WTC11 (cell line): Measurements from ENCODE around the gene LYRM1.

Experiments
- FOXP1 ChIP-seq: sonication (generic); formaldehyde crosslinking; IDR thresholded peaks from 2 replicates; pipeline ENCODE4 v1.8.0; 2022; ENCODE audit warnings: missing genetic modification reagents, mild to moderate bottlenecking, moderate library complexity, borderline replicate concordance
- JUN ChIP-seq: sonication (generic); formaldehyde crosslinking; IDR thresholded peaks from 2 replicates; pipeline ENCODE4 v1.8.0; 2023; ENCODE audit warnings: mild to moderate bottlenecking, missing genetic modification reagents
- SP1 ChIP-seq: sonication (generic); formaldehyde crosslinking; conservative IDR thresholded peaks from 2 replicates; pipeline ENCODE4 v1.8.1; 2022; ENCODE audit warnings: missing genetic modification reagents
- TP53 ChIP-seq: sonication (generic); formaldehyde crosslinking; IDR thresholded peaks from 2 replicates; pipeline ENCODE4 v1.8.1; 2023; ENCODE audit warnings: mild to moderate bottlenecking, missing genetic modification reagents
- ZNF138 ChIP-seq: sonication (generic); formaldehyde crosslinking; conservative IDR thresholded peaks from 2 replicates; pipeline ENCODE4 v1.8.1; 2022; ENCODE audit warnings: mild to moderate bottlenecking, moderate library complexity, missing genetic modification reagents
- TF ChIP-seq, protein P1 (sequence below): fragments of 200-600 bp; IDR thresholded peaks from 2 replicates; pipeline ENCODE4 v1.8.0; 2022; ENCODE audit warnings: antibody characterized with exemption
- TF ChIP-seq, protein P2 (sequence below): sonication (generic); formaldehyde crosslinking; IDR thresholded peaks from 2 replicates; pipeline ENCODE4 v1.8.0; 2022; ENCODE audit warnings: mild to moderate bottlenecking, missing genetic modification reagents

DNA sequence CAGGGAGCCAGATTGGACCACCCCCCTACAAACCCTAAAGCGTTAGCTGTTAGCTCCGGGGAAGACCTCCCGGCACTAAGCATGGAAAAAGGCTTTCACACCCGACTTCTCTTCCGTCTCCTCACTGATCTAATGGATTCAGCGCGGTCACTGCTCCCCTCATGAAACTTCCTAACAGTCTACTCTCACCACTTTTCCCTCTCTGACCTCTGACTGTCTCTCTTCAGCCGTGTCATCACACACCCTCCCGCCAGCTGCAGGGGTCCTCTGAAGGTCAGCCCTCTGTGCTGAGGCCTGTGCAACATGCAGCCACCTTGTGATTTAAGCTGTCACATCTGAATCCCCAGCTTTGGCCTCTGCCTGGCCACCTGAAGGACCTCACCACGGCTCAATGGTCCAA lies 15.7 kb downstream of the LYRM1 start:
- TF ChIP-seq, protein P1, sequence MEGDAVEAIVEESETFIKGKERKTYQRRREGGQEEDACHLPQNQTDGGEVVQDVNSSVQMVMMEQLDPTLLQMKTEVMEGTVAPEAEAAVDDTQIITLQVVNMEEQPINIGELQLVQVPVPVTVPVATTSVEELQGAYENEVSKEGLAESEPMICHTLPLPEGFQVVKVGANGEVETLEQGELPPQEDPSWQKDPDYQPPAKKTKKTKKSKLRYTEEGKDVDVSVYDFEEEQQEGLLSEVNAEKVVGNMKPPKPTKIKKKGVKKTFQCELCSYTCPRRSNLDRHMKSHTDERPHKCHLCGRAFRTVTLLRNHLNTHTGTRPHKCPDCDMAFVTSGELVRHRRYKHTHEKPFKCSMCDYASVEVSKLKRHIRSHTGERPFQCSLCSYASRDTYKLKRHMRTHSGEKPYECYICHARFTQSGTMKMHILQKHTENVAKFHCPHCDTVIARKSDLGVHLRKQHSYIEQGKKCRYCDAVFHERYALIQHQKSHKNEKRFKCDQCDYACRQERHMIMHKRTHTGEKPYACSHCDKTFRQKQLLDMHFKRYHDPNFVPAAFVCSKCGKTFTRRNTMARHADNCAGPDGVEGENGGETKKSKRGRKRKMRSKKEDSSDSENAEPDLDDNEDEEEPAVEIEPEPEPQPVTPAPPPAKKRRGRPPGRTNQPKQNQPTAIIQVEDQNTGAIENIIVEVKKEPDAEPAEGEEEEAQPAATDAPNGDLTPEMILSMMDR: no peak
- TF ChIP-seq SP1: no peak
- TF ChIP-seq, protein P2, sequence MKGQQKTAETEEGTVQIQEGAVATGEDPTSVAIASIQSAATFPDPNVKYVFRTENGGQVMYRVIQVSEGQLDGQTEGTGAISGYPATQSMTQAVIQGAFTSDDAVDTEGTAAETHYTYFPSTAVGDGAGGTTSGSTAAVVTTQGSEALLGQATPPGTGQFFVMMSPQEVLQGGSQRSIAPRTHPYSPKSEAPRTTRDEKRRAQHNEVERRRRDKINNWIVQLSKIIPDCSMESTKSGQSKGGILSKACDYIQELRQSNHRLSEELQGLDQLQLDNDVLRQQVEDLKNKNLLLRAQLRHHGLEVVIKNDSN (CRISPR knock-in tag): no peak
- no peak for TF ChIP-seq TP53 (CRISPR knock-in tag)
- no peak for TF ChIP-seq JUN (CRISPR knock-in tag)
- no peak for TF ChIP-seq ZNF138
- TF ChIP-seq FOXP1: no peak
